Mesenchymal stem cell (in vitro differentiated cells and primary cell): ENCODE measurements around the gene GDPGP1.

ENCODE experiments used
- DNase-seq: peaks from one replicate; pipeline ENCODE4 v3.0.0-alpha.2; 2013
- H2AFZ ChIP-seq: one replicate; pipeline ENCODE4 v1.6.1; 2013; ENCODE audit warnings: low read depth, mild to moderate bottlenecking, control low read depth, inconsistent platforms, low read length, moderate library complexity
- H2AK5ac ChIP-seq: 2 replicates; pipeline ENCODE4 v1.6.1; 2013; ENCODE audit warnings: low read length, moderate library complexity, mild to moderate bottlenecking, inconsistent platforms; ENCODE audit not compliant: severe bottlenecking
- H2BK120ac ChIP-seq: one replicate; pipeline ENCODE4 v1.6.1; 2013; ENCODE audit warnings: low read depth, mild to moderate bottlenecking, inconsistent platforms, low read length, moderate library complexity
- H2BK12ac ChIP-seq, 2 experiments: one replicate each; pipeline ENCODE4 v1.6.1; 2013; ENCODE audit warnings: inconsistent platforms in 2 of 2, low read length in 2 of 2, mild to moderate bottlenecking in 2 of 2, moderate library complexity in 2 of 2, control low read depth in 1 of 2
- H2BK15ac ChIP-seq: one replicate; pipeline ENCODE4 v1.6.1; 2013; ENCODE audit warnings: mild to moderate bottlenecking, low read depth, inconsistent platforms; ENCODE audit not compliant: poor library complexity, severe bottlenecking
- H2BK5ac ChIP-seq: 2 replicates; pipeline ENCODE4 v1.6.1; 2013; ENCODE audit warnings: low read depth, mild to moderate bottlenecking, low read length, control low read depth, inconsistent platforms; ENCODE audit not compliant: poor library complexity, severe bottlenecking
- H3K14ac ChIP-seq, 2 experiments: one replicate each; pipeline ENCODE4 v1.6.1; 2013; ENCODE audit warnings: inconsistent platforms in 2 of 2, low read length in 2 of 2, control low read depth in 1 of 2, mild to moderate bottlenecking in 1 of 2, moderate library complexity in 1 of 2
- H3K18ac ChIP-seq, 2 experiments: one replicate each; pipeline ENCODE4 v1.6.1; 2013; ENCODE audit warnings: inconsistent platforms in 2 of 2, low read length in 2 of 2, control low read depth in 1 of 2, low read depth in 1 of 2, mild to moderate bottlenecking in 1 of 2
- H3K23ac ChIP-seq, 2 experiments: one replicate each; pipeline ENCODE4 v1.6.1; 2013; ENCODE audit warnings: inconsistent platforms in 2 of 2, low read length in 2 of 2, mild to moderate bottlenecking in 2 of 2, moderate library complexity in 2 of 2, control low read depth in 1 of 2
- H3K27ac ChIP-seq: 2 replicates; pipeline ENCODE4 v1.5.1; 2013; ENCODE audit warnings: mild to moderate bottlenecking, moderate library complexity, low read length, control low read depth, inconsistent platforms; ENCODE audit not compliant: poor library complexity, severe bottlenecking
- H3K27me3 ChIP-seq, 2 experiments: 2 replicates each; pipeline versions ENCODE4 v1.6.1 to v1.7.0; 2013; ENCODE audit warnings: low read length in 2 of 2, mild to moderate bottlenecking in 2 of 2, moderate library complexity in 2 of 2, control low read depth in 1 of 2, inconsistent platforms in 1 of 2; ENCODE audit not compliant: control insufficient read depth in 1 of 2, insufficient read depth in 1 of 2
- H3K36me3 ChIP-seq, 2 experiments: 2 replicates each; pipeline versions ENCODE4 v1.6.1 to v1.7.0; 2013; ENCODE audit warnings: low read length in 2 of 2, control low read depth in 1 of 2, inconsistent platforms in 1 of 2, low read depth in 1 of 2, mild to moderate bottlenecking in 1 of 2; ENCODE audit not compliant: insufficient read depth in 2 of 2, control insufficient read depth in 1 of 2
- H3K4ac ChIP-seq, 2 experiments: one replicate each; pipeline ENCODE4 v1.6.1; 2013; ENCODE audit warnings: inconsistent platforms in 2 of 2, low read length in 2 of 2, mild to moderate bottlenecking in 2 of 2, moderate library complexity in 2 of 2, control low read depth in 1 of 2, low read depth in 1 of 2
- H3K4me1 ChIP-seq: 2 replicates; pipeline ENCODE4 v1.6.1; 2013; ENCODE audit warnings: low read depth, low read length, control low read depth; ENCODE audit not compliant: control insufficient read depth, insufficient read depth
- H3K4me2 ChIP-seq: 2 replicates; pipeline ENCODE4 v1.6.1; 2013; ENCODE audit warnings: low read length, mild to moderate bottlenecking, inconsistent platforms; ENCODE audit not compliant: poor library complexity, severe bottlenecking
- H3K4me3 ChIP-seq, 2 experiments: 2 replicates each; pipeline versions ENCODE4 v1.5.1 to v1.7.0; 2013; ENCODE audit warnings: low read length in 2 of 2, mild to moderate bottlenecking in 2 of 2, control low read depth in 1 of 2, low read depth in 1 of 2; ENCODE audit not compliant: insufficient read depth in 1 of 2
- H3K79me1 ChIP-seq: replicated peaks from 2 replicates; pipeline ENCODE4 v1.6.1; 2013; ENCODE audit warnings: mild to moderate bottlenecking, control low read depth, low read length, inconsistent platforms; ENCODE audit not compliant: poor library complexity, severe bottlenecking
- H3K9ac ChIP-seq: 2 replicates; pipeline ENCODE4 v1.7.0; 2013; ENCODE audit warnings: mild to moderate bottlenecking, low read length, moderate library complexity
- H3K9me3 ChIP-seq: 2 replicates; pipeline ENCODE4 v1.7.0; 2013; ENCODE audit warnings: mild to moderate bottlenecking, low read length; ENCODE audit not compliant: control insufficient read depth
- H4K8ac ChIP-seq: one replicate; pipeline ENCODE4 v1.6.1; 2013; ENCODE audit warnings: inconsistent platforms, mild to moderate bottlenecking, low read length, moderate library complexity
- H4K91ac ChIP-seq: one replicate; pipeline ENCODE4 v1.6.1; 2013; ENCODE audit warnings: mild to moderate bottlenecking, low read length, inconsistent platforms
- WGBS: methylation state at CpG from one replicate; pipeline ENCODE4 v1.1.7; 2013; ENCODE audit warnings: mixed read lengths; 5-methylcytosine and 5-hydroxymethylcytosine counted together

Gene GDPGP1

DNA sequence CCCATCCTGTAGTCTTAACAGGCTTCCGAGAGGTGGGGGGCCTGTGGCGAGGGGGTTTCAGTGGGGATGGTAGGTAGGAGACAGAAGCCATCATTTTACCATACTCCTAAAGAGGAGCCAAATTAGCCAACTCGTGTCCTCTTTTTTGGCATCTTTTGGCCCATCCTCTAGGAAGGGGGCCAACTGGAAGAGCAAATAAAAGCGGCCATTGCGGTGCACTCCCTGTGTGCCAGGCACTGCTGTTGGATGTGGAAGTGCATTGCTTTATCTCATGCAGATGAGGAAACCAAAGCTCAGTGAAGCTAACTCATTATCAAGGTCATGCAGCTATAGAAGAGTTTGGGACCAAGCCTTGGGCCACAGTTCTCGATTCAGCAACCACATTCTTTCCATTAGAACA, 26.8 kb upstream of the GDPGP1 start:
- Histone ChIP-seq H3K9ac (no peak overlapping the region), H3K4me3 (no peak overlapping the region), H3K27ac (no peak overlapping the region), H3K14ac (no peak overlapping the region), H2BK120ac (no peak overlapping the region), H2BK12ac (no peak overlapping the region), H2AK5ac (no peak overlapping the region), H3K23ac (no peak overlapping the region), H3K4ac (no peak overlapping the region), H3K79me1 (peaks cover 52% of the 10 kb centered on the region), H2AFZ (no peak overlapping the region), H3K4me2 (no peak overlapping the region), H4K8ac (no peak overlapping the region), H2BK15ac (no peak overlapping the region), H3K9me3 (no peaks in the 10 kb centered on the region), H3K27me3 (no peaks in the 10 kb centered on the region), H3K4me1 (peaks cover 39% of the 10 kb centered on the region), H4K91ac (no peak overlapping the region), H3K36me3 (peaks cover 0 to 40% of the 10 kb centered on the region in 2 experiments), H3K18ac (no peak overlapping the region), H2BK5ac (no peak overlapping the region)
- WGBS: 95% methylated on average over 5 of the region's 6 CpGs
- no peak for DNase-seq

DNA sequence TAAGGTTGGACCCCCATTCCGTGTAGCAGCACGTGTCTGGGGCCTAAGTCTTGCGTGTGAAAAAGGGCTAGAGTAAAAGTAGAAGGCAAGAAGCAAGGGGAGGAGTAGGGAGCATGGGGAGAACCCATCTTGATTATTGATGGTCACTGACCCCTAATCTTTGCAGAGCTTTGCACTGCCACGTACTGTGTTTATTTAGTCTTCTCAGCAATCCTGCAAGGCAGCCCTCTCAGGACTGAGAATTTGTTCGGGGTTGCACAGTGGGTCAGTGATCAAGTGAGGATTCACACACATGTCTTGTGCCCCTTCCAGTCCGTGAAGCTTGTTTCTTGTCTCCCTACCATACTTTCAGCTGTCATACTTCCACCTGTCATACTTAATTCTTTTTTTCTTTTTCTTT, 25.7 kb upstream of the GDPGP1 start:
- Histone ChIP-seq H2BK12ac (no peak overlapping the region), H3K27me3 (no peaks in the 10 kb centered on the region), H2BK15ac (no peak overlapping the region), H2BK5ac (no peak overlapping the region), H2BK120ac (no peak overlapping the region), H3K9ac (no peak overlapping the region), H4K91ac (no peak overlapping the region), H3K4ac (no peak overlapping the region), H3K4me1 (peaks cover 39% of the 10 kb centered on the region), H3K9me3 (no peaks in the 10 kb centered on the region), H3K4me2 (no peak overlapping the region), H3K23ac (no peak overlapping the region), H2AFZ (no peak overlapping the region), H3K79me1 (peaks cover 50% of the 10 kb centered on the region), H3K14ac (no peak overlapping the region), H4K8ac (no peak overlapping the region), H3K18ac (no peak overlapping the region), H3K36me3 (peaks cover 0 to 44% of the 10 kb centered on the region in 2 experiments), H3K4me3 (no peak overlapping the region), H3K27ac (no peak overlapping the region), H2AK5ac (no peak overlapping the region)
- no peak for DNase-seq
- WGBS: 84% methylated on average over 6 of the region's 6 CpGs

DNA sequence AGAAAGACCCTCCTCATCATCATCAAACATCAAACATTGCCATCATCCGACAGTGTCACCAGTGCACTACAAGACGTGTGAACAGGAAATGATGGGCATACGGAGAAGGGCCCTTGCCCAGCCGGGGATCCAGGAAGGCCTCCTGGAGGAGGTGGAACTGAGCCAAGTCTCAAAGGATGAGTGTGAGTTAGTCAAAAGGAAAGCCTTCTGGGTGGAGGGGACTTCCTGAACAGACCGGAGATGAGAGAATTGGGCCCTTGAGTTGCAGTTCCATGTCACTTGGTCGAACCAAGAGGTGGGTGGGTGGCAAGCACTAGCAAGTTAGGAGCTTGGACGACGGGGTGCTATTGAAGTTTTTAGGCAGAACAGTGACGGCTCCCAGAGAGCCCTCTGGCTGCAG, 24.4 kb upstream of the GDPGP1 start:
- Histone ChIP-seq H4K91ac (no peak overlapping the region), H3K9me3 (no peaks in the 10 kb centered on the region), H2BK12ac (no peak overlapping the region), H3K4me2 (no peak overlapping the region), H3K27ac (no peak overlapping the region), H3K36me3 (peaks cover 0 to 36% of the 10 kb centered on the region in 2 experiments), H3K4me3 (no peak overlapping the region), H3K27me3 (no peaks in the 10 kb centered on the region), H2BK5ac (no peak overlapping the region), H3K4ac (no peak overlapping the region), H4K8ac (no peak overlapping the region), H3K79me1 (peaks cover 39% of the 10 kb centered on the region), H3K9ac (no peak overlapping the region), H2BK15ac (no peak overlapping the region), H3K14ac (no peak overlapping the region), H2AFZ (no peak overlapping the region), H3K4me1 (peaks cover 31% of the 10 kb centered on the region), H3K23ac (no peak overlapping the region), H2AK5ac (no peak overlapping the region), H3K18ac (no peak overlapping the region), H2BK120ac (no peak overlapping the region)
- 84% methylated on average over 9 of the region's 9 CpGs for WGBS
- DNase-seq: no peak

DNA sequence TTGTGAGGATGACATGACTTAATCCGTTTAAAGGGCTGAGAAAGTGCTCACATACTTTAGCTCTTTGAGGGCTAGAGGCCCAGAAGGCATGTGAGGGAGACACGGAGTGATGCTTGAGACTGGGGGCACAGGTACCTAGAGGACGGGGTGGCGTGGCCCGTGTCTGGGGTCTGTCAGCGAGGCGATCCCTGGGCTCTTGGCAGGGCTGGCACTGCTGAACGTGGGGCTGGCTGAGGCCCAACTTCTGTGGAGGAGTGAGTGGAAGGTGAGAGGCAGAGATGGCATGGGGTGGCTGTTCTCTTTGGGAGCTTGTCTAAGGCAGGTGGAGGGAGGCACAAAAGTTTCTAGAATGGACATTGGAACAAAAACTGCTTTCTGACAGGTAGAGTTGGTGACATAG, 23.4 kb upstream of the GDPGP1 start:
- no peak overlapping the region for H4K91ac ChIP-seq
- H2BK5ac ChIP-seq: no peak overlapping the region
- no peak overlapping the region for H2BK12ac ChIP-seq
- peaks cover 0 to 33% of the 10 kb centered on the region in 2 experiments for H3K36me3 ChIP-seq
- 95% methylated on average over 8 of the region's 8 CpGs for WGBS
- no peak overlapping the region for H3K4me2 ChIP-seq
- no peak for DNase-seq
- no peaks in the 10 kb centered on the region for H3K27me3 ChIP-seq
- H3K4me1 ChIP-seq: peaks cover 30% of the 10 kb centered on the region
- H3K9ac ChIP-seq: no peak overlapping the region
- H3K79me1 ChIP-seq: peaks cover 32% of the 10 kb centered on the region
- no peak overlapping the region for H3K4ac ChIP-seq
- no peak overlapping the region for H2AFZ ChIP-seq
- H3K18ac ChIP-seq: no peak overlapping the region
- no peak overlapping the region for H3K4me3 ChIP-seq
- H4K8ac ChIP-seq: no peak overlapping the region
- no peak overlapping the region for H3K27ac ChIP-seq
- H3K23ac ChIP-seq: no peak overlapping the region
- no peak overlapping the region for H2AK5ac ChIP-seq
- no peak overlapping the region for H3K14ac ChIP-seq
- H3K9me3 ChIP-seq: no peaks in the 10 kb centered on the region
- no peak overlapping the region for H2BK120ac ChIP-seq
- H2BK15ac ChIP-seq: no peak overlapping the region
